Suppressor macrophage treated with lipopolysaccharide for 1 hour (primary cell): ENCODE measurements around the gene PBRM1.
"Not testable (repeated sequence)": the region's sequence is repeated elsewhere in the genome, so short reads cannot be mapped to it uniquely, and the experiment has no call there.

Source experiments
- DNase-seq, 3 donors: peaks; one replicate each; pipeline ENCODE4 v3.0.0-alpha.2; 2020 to 2022

Gene PBRM1

GRCh38 chr3:52534281-52535183 is 151.2 kb downstream of the PBRM1 start:
- no peak for DNase-seq

GRCh38 chr3:52533623-52534280 is 152.0 kb downstream of the PBRM1 start, which contains the start of gene NT5DC2:
NT5DC2 (minus strand) TSS chr3:52533857; CDS start chr3:52533737, 120 bp downstream.
- DNase-seq: peak; percentile 77 to 92 (median 81)

GRCh38 chr3:52532838-52533622 is 152.7 kb downstream of the PBRM1 start:
- peak; percentile 25 to 58 (median 45) for DNase-seq

- DNase-seq: peak; percentile 70 to 72 (median 71)
Observed at GRCh38 chr3:52532517-52532837, 153.2 kb downstream of the PBRM1 start.

GRCh38 chr3:52531860-52532516 is 153.7 kb downstream of the PBRM1 start:
- DNase-seq: peak in 1 of 3 donors; percentile 20

GRCh38 chr3:52530918-52531826 is 154.5 kb downstream of the PBRM1 start:
- DNase-seq: peak in 1 of 3 donors; percentile 21

GRCh38 chr3:52529376-52530333 is 156.1 kb downstream of the PBRM1 start:
- DNase-seq: no peak

- DNase-seq: no peak
Observed at GRCh38 chr3:52528586-52529375, 156.9 kb downstream of the PBRM1 start.

GRCh38 chr3:52527732-52528585 is 157.8 kb downstream of the PBRM1 start:
- no peak for DNase-seq

GRCh38 chr3:52527039-52527731 is 158.5 kb downstream of the PBRM1 start:
- no peak for DNase-seq

- DNase-seq: not testable (repeated sequence)
Observed at GRCh38 chr3:52526671-52527038, 159.1 kb downstream of the PBRM1 start.

- no peak for DNase-seq
Observed at GRCh38 chr3:52525680-52526561, 159.8 kb downstream of the PBRM1 start.

- no peak for DNase-seq
Observed at GRCh38 chr3:52524752-52525679, 160.7 kb downstream of the PBRM1 start.

GRCh38 chr3:52524258-52524751 is 161.4 kb downstream of the PBRM1 start:
- no peak for DNase-seq
